Measurements from ENCODE around the gene TP53AIP1.

The TP53AIP1 gene

GRCh38 chr11:128904656-128905344, 37.9 kb downstream of the TP53AIP1 start:
- no peak for DNase-seq

- DNase-seq: no peak
Observed at GRCh38 chr11:128904303-128904655, 38.4 kb downstream of the TP53AIP1 start.

- DNase-seq: no peak
Observed at GRCh38 chr11:128903248-128904061, 39.2 kb downstream of the TP53AIP1 start.

- DNase-seq: no peak
Observed at GRCh38 chr11:128902515-128903066, 40.1 kb downstream of the TP53AIP1 start.

GRCh38 chr11:128901653-128902514, 40.8 kb downstream of the TP53AIP1 start:
- DNase-seq: no peak

GRCh38 chr11:128900468-128900867, 42.2 kb downstream of the TP53AIP1 start:
- no peak for DNase-seq

GRCh38 chr11:128898580-128899344, 43.9 kb downstream of the TP53AIP1 start:
- no peak for DNase-seq

GRCh38 chr11:128897826-128898225, 44.8 kb downstream of the TP53AIP1 start:
- DNase-seq: no peak

- DNase-seq: no peak
Observed at GRCh38 chr11:128896356-128896755, 46.3 kb downstream of the TP53AIP1 start.

- no peak for DNase-seq
Observed at GRCh38 chr11:128895526-128895925, 47.1 kb downstream of the TP53AIP1 start.

- no peak for DNase-seq
Observed at GRCh38 chr11:128894685-128895084, 48.0 kb downstream of the TP53AIP1 start.

GRCh38 chr11:128894286-128894681, 48.4 kb downstream of the TP53AIP1 start:
- DNase-seq: no peak

GRCh38 chr11:128893578-128894285, 48.9 kb downstream of the TP53AIP1 start:
- DNase-seq: no peak

- DNase-seq: no peak
Observed at GRCh38 chr11:128892866-128893565, 49.7 kb downstream of the TP53AIP1 start.

- DNase-seq: no peak
Observed at GRCh38 chr11:128891913-128892398, 50.7 kb downstream of the TP53AIP1 start.

- DNase-seq: peak; percentile 64
Observed at GRCh38 chr11:128890543-128891368, 51.9 kb downstream of the TP53AIP1 start, which contains the start of gene KCNJ5. Gene KCNJ5, plus strand, starts transcription at chr11:128891356. Its CDS starts 19,918 bp downstream, at chr11:128911274.

- no peak for DNase-seq
Observed at GRCh38 chr11:128890216-128890542, 52.5 kb downstream of the TP53AIP1 start.

- no peak for DNase-seq
Observed at GRCh38 chr11:128889657-128890213, 52.9 kb downstream of the TP53AIP1 start.
